Keratinocyte (primary cell): ENCODE data around the gene SLIT3. TPM values are rescaled to one million over a fixed set of nuclear protein-coding genes. Genes with fewer than 3 reads are reported as not detected.

Experiments
- DNase-seq: peaks from one replicate; pipeline ENCODE4 v3.0.0-alpha.2; 2011; ENCODE audit warnings: low read depth, missing footprints, low spot score
- FAIRE-seq: peaks from 2 replicates; lab custom pipeline; 2011; peaks lifted over from hg19 to GRCh38; lab: Jason Lieb, UNC
- H2AFZ ChIP-seq: 2 replicates; pipeline ENCODE4 v1.6.0; 2012; ENCODE audit warnings: low read length, control low read depth, inconsistent platforms; ENCODE audit not compliant: control insufficient read depth
- H3K27ac ChIP-seq: 2 replicates; pipeline ENCODE4 v1.5.1; 2011; ENCODE audit warnings: low read length; ENCODE audit not compliant: control insufficient read depth, insufficient read depth
- H3K27me3 ChIP-seq: 3 replicates; pipeline ENCODE4 v1.6.0; 2011; ENCODE audit warnings: low read length; ENCODE audit not compliant: control insufficient read depth, insufficient read depth; ENCODE audit errors: extremely low read depth
- H3K36me3 ChIP-seq, 2 experiments: 2 replicates in 1 of 2; 3 replicates in 1 of 2; pipeline ENCODE4 v1.5.1; 2011; ENCODE audit warnings: low read length in 2 of 2, mild to moderate bottlenecking in 1 of 2; ENCODE audit not compliant: control insufficient read depth in 2 of 2, insufficient read depth in 2 of 2; ENCODE audit errors: extremely low read depth in 1 of 2
- H3K4me1 ChIP-seq: 3 replicates; pipeline ENCODE4 v1.5.1; 2011; ENCODE audit warnings: low read length; ENCODE audit not compliant: control insufficient read depth, insufficient read depth; ENCODE audit errors: extremely low read depth
- H3K4me2 ChIP-seq: 3 replicates; pipeline ENCODE4 v1.6.0; 2011; ENCODE audit warnings: low read depth, low read length; ENCODE audit not compliant: control insufficient read depth, insufficient read depth; ENCODE audit errors: extremely low read depth
- H3K4me3 ChIP-seq, 3 experiments: fragments of 200-600 bp in 1 of 3; sonication (generic) in 1 of 3; 2 replicates in 2 of 3; 3 replicates in 1 of 3; pipeline ENCODE4 v1.5.1; 2011 to 2016; ENCODE audit warnings: low read length in 3 of 3, mild to moderate bottlenecking in 3 of 3, control low read depth in 2 of 3, inconsistent platforms in 1 of 3, low read depth in 1 of 3, mixed read lengths in 1 of 3, mixed run types in 1 of 3, moderate library complexity in 1 of 3; ENCODE audit not compliant: control insufficient read depth in 2 of 3, insufficient read depth in 2 of 3; ENCODE audit errors: extremely low read depth in 1 of 3
- H3K79me2 ChIP-seq: 2 replicates; pipeline ENCODE4 v1.6.0; 2012; ENCODE audit warnings: low read length; ENCODE audit not compliant: control insufficient read depth, insufficient read depth
- H3K9ac ChIP-seq: 3 replicates; pipeline ENCODE4 v1.6.0; 2011; ENCODE audit warnings: low read length; ENCODE audit not compliant: control insufficient read depth, insufficient read depth; ENCODE audit errors: extremely low read depth
- H3K9me1 ChIP-seq: 3 replicates; pipeline ENCODE4 v1.6.0; 2011; ENCODE audit warnings: low read length; ENCODE audit not compliant: control insufficient read depth, insufficient read depth; ENCODE audit errors: extremely low read depth
- H3K9me3 ChIP-seq: 2 replicates; pipeline ENCODE4 v1.5.1; 2012; ENCODE audit warnings: low read depth, low read length; ENCODE audit not compliant: control insufficient read depth
- H4K20me1 ChIP-seq: 3 replicates; pipeline ENCODE4 v1.6.0; 2011; ENCODE audit warnings: low read length; ENCODE audit not compliant: control insufficient read depth, insufficient read depth; ENCODE audit errors: extremely low read depth
- EZH2 ChIP-seq: IDR thresholded peaks from one replicate; pipeline ENCODE4 v1.6.1; 2012; ENCODE audit warnings: inconsistent platforms, mild to moderate bottlenecking, low read length, moderate library complexity
- dilution Hi-C: fragments of 300-500 bp; cut with MboI; formaldehyde crosslinking; loops from one replicate; pipeline ENCODE4 v1.7.0; 2020; ENCODE audit warnings: low sequenced_read_pairs; ENCODE audit not compliant: extremely low pct_ligation_motif_present
- polyA plus RNA-seq, 5 experiments: library from polyadenylated mRNA; depleted of rRNA in 3 of 5; stranded (reverse) in 3 of 5; stranded (forward) in 1 of 5; unstranded in 1 of 5; fragments of >200 nt; gene quantifications; 1 replicate in 1 of 5; 2 replicates in 3 of 5; 3 replicates in 1 of 5; pipeline versions ENCODE4 v1.2.1 to v1.2.3, GENCODE V29; 2011 to 2012; ENCODE audit warnings: missing spikeins in 2 of 5, low read depth in 1 of 5, low replicate concordance in 1 of 5
- TF ChIP-seq, protein P1 (sequence below), 3 experiments: IDR thresholded peaks in 1 of 3; conservative IDR thresholded peaks in 1 of 3; optimal IDR thresholded peaks in 1 of 3; 2 replicates in 2 of 3; 3 replicates in 1 of 3; pipeline versions ENCODE3 to v1.5.1; 2011; ENCODE audit warnings: low read length in 3 of 3, mild to moderate bottlenecking in 3 of 3, moderate library complexity in 2 of 3, control low read depth in 1 of 3, inconsistent platforms in 1 of 3; ENCODE audit not compliant: insufficient read depth in 2 of 3; ENCODE audit errors: extremely low read depth in 1 of 3

SLIT3 gene
- polyA plus RNA-seq, 1 donor (not counting 4 experiments of a cell fraction or from before 2014, with no cell fraction given): 2.4 TPM

DNA sequence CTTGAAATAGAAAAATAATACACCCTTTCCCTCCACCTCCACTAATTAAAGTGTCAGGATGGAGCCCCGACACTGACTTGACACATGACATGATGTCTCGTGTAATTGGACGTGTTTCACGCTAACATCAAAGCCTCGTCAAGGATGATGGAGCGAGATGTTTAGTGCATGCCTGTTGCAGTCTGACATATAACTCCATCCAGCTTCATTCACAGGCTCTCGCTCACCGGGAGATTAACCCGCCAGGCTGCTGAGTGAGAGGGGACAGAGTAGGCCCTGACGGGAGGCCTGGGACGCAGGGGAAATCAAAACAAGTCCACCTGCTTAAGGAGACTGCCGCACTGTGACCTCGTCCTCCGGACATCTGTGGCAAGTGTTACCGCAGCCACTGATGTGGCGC lies 263.5 kb downstream of the SLIT3 start:
- FAIRE-seq: no peak
- TF ChIP-seq, protein P1, sequence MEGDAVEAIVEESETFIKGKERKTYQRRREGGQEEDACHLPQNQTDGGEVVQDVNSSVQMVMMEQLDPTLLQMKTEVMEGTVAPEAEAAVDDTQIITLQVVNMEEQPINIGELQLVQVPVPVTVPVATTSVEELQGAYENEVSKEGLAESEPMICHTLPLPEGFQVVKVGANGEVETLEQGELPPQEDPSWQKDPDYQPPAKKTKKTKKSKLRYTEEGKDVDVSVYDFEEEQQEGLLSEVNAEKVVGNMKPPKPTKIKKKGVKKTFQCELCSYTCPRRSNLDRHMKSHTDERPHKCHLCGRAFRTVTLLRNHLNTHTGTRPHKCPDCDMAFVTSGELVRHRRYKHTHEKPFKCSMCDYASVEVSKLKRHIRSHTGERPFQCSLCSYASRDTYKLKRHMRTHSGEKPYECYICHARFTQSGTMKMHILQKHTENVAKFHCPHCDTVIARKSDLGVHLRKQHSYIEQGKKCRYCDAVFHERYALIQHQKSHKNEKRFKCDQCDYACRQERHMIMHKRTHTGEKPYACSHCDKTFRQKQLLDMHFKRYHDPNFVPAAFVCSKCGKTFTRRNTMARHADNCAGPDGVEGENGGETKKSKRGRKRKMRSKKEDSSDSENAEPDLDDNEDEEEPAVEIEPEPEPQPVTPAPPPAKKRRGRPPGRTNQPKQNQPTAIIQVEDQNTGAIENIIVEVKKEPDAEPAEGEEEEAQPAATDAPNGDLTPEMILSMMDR (optimal IDR thresholded peaks at IDR 0.05 in 1 of 3, IDR thresholded peaks at IDR 0.05 in 1 of 3, conservative IDR thresholded peaks at IDR 0.05 in 1 of 3; ENCODE audit: extremely low read depth in 1 of 3, insufficient read depth in 2 of 3, low read length in 3 of 3): no peak
- TF ChIP-seq EZH2: no peak
- H3K9me3 ChIP-seq: no peaks in the 10 kb centered on the region
- dilution Hi-C loops: no loop called here
- H4K20me1 ChIP-seq: no peaks in the 10 kb centered on the region
- H3K27me3 ChIP-seq: no peaks in the 10 kb centered on the region
- no peaks in the 10 kb centered on the region for H3K36me3 ChIP-seq
- no peak overlapping the region for H3K27ac ChIP-seq
- no peaks in the 10 kb centered on the region for H3K9me1 ChIP-seq
- H3K4me2 ChIP-seq: no peak overlapping the region
- H3K79me2 ChIP-seq: no peaks in the 10 kb centered on the region
- DNase-seq: no peak
- no peak overlapping the region for H3K4me3 ChIP-seq
- H3K4me1 ChIP-seq: no peaks in the 10 kb centered on the region
- H3K9ac ChIP-seq: no peak overlapping the region
- no peak overlapping the region for H2AFZ ChIP-seq

DNA sequence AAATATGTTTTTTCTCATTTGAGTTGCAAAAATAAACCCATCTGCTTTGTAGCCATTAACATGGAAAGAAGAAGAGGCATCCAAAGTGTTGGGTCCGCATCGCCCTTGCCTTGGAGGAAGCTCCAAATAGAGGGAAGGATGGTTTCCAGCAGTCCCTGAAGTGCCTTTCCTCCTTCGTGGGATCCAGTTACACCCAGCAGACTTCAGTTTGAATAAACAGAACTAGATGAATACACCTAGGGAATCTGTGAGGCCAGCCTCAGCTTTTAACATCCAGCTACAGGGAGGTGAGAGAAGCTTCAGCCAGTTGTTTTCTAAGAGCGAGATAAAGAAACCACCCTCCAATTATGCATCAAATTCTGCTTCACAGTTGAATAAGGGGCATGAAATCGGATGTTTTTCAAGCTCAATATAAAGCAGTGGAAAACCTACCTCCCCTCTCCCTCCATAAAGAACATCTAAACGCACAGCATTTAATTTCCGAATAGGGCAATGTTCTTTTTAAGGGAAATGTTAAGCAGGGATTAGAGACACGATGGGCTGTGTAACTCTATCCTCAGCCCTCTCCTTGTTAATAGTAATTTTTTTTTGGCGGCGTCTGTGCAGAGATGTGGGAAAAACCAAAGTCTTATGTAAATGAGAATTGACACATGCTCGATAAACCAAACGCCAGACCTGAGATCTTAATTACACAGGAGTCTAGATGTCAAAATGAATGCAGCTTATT lies 264.7 kb downstream of the SLIT3 start:
- Histone ChIP-seq H3K9me1 (no peaks in the 10 kb centered on the region), H3K9ac (no peak overlapping the region), H3K4me2 (no peak overlapping the region), H3K27me3 (no peaks in the 10 kb centered on the region), H3K4me1 (no peaks in the 10 kb centered on the region), H3K27ac (no peak overlapping the region), H3K4me3 (no peak overlapping the region), H3K9me3 (no peaks in the 10 kb centered on the region), H4K20me1 (no peaks in the 10 kb centered on the region), H3K79me2 (no peaks in the 10 kb centered on the region), H2AFZ (no peak overlapping the region), H3K36me3 (no peaks in the 10 kb centered on the region)
- TF ChIP-seq, protein P1 (optimal IDR thresholded peaks at IDR 0.05 in 1 of 3, IDR thresholded peaks at IDR 0.05 in 1 of 3, conservative IDR thresholded peaks at IDR 0.05 in 1 of 3; ENCODE audit: extremely low read depth in 1 of 3, insufficient read depth in 2 of 3, low read length in 3 of 3): no peak
- TF ChIP-seq EZH2: no peak
- FAIRE-seq: no peak
- no peak for DNase-seq
- dilution Hi-C loops: no loop called here
